Muscle layer of duodenum (tissue), 2 donors: ENCODE measurements around the gene SLC25A40.

Experiments
- H3K27ac ChIP-seq: one replicate; pipeline ENCODE4 v1.7.0; 2013; ENCODE audit warnings: mild to moderate bottlenecking, low read length
- H3K27me3 ChIP-seq: one replicate; pipeline ENCODE4 v1.7.0; 2013; ENCODE audit warnings: low read depth, mild to moderate bottlenecking, control low read depth, low read length
- H3K36me3 ChIP-seq, 2 donors: one replicate each; pipeline ENCODE4 v1.7.0; 2013; ENCODE audit warnings: low read length in 2 of 2, control low read depth in 1 of 2, mild to moderate bottlenecking in 1 of 2; ENCODE audit not compliant: insufficient read depth in 2 of 2, control insufficient read depth in 1 of 2
- H3K4me1 ChIP-seq, 2 donors: one replicate each; pipeline ENCODE4 v1.7.0; 2013; ENCODE audit warnings: low read length in 2 of 2, mild to moderate bottlenecking in 2 of 2, control low read depth in 1 of 2, moderate library complexity in 1 of 2; ENCODE audit not compliant: insufficient read depth in 2 of 2, control insufficient read depth in 1 of 2
- H3K4me3 ChIP-seq, 2 donors: one replicate each; pipeline ENCODE4 v1.7.0; 2013; ENCODE audit warnings: low read length in 2 of 2, low read depth in 1 of 2, mild to moderate bottlenecking in 1 of 2
- H3K9me3 ChIP-seq, 2 donors: one replicate each; pipeline ENCODE4 v1.7.0; 2013; ENCODE audit warnings: low read length in 2 of 2, control low read depth in 1 of 2, mild to moderate bottlenecking in 1 of 2; ENCODE audit not compliant: control insufficient read depth in 1 of 2
- donor health status: healthy.

The SLC25A40 gene

GRCh38 chr7:87818336-87818735 is 57.8 kb downstream of the SLC25A40 start:
- H3K27ac ChIP-seq: no peak overlapping the region
- H3K4me1 ChIP-seq: no peaks in the 10 kb centered on the region
- H3K9me3 ChIP-seq: no peaks in the 10 kb centered on the region
- no peaks in the 10 kb centered on the region for H3K27me3 ChIP-seq
- H3K4me3 ChIP-seq: no peak overlapping the region
- no peaks in the 10 kb centered on the region for H3K36me3 ChIP-seq

DNA sequence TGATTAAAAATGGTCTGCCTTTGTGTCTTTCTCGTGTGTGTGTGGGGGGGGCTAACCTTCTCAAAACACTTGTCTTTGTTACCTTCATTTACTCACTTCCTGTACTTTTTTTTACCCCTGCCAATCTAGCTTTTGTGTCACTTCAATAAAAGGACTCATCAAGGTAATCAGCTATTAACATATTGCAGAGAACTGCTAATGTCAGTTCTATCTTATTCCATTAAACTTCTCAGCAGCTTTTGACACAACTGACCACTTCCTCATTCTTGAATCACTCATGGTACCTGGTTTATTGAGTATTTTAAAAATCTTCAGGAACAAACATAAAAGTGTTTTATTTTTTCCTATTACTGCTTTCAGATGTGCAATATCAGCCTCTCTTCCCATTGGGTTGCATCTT is 59.8 kb downstream of the SLC25A40 start:
- Histone ChIP-seq H3K4me1 (no peaks in the 10 kb centered on the region), H3K27me3 (no peaks in the 10 kb centered on the region), H3K27ac (no peak overlapping the region), H3K36me3 (no peaks in the 10 kb centered on the region), H3K4me3 (no peak overlapping the region), H3K9me3 (no peaks in the 10 kb centered on the region)

- no peak overlapping the region for H3K4me3 ChIP-seq
- no peaks in the 10 kb centered on the region for H3K27me3 ChIP-seq
- no peaks in the 10 kb centered on the region for H3K4me1 ChIP-seq
- H3K9me3 ChIP-seq: no peaks in the 10 kb centered on the region
- H3K36me3 ChIP-seq: no peaks in the 10 kb centered on the region
- no peak overlapping the region for H3K27ac ChIP-seq
Measured at GRCh38 chr7:87810726-87811125, 65.4 kb downstream of the SLC25A40 start.

GRCh38 chr7:87810130-87810529 is 66.0 kb downstream of the SLC25A40 start:
- no peaks in the 10 kb centered on the region for H3K27me3 ChIP-seq
- H3K36me3 ChIP-seq: no peaks in the 10 kb centered on the region
- no peaks in the 10 kb centered on the region for H3K4me1 ChIP-seq
- H3K27ac ChIP-seq: no peak overlapping the region
- H3K9me3 ChIP-seq: no peaks in the 10 kb centered on the region
- no peak overlapping the region for H3K4me3 ChIP-seq

GRCh38 chr7:87806150-87806549 is 70.0 kb downstream of the SLC25A40 start:
- H3K36me3 ChIP-seq: no peaks in the 10 kb centered on the region
- no peak overlapping the region for H3K4me3 ChIP-seq
- no peak overlapping the region for H3K27ac ChIP-seq
- no peaks in the 10 kb centered on the region for H3K9me3 ChIP-seq
- no peaks in the 10 kb centered on the region for H3K27me3 ChIP-seq
- no peaks in the 10 kb centered on the region for H3K4me1 ChIP-seq

DNA sequence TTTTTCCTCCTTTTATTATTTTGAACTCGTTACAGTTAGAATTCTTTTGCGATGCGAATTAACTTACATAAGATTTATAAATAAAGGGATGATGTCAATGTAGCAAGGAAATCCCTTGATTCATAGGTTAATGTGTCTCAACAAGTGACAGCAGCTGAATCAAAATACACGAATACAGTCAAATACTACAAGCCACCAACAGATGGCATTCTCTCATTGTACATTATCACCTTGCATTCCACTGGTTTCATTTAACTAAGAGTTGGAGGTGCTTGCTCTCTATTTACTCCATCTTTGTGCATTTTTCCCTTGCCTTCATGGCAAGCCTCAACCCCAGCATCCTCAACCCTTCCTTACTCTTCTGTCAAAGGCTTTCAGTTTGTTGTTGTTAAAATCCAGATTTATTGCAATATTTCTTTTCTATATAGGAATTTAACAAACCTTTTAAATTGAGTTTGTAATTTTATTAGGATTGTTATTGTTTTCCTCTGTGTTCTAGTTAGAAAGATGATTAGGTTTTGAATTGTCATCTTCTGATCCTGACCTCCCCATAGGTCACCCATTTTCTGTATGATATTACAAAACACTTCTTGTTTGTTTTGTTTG is 78.3 kb downstream of the SLC25A40 start:
- no peak overlapping the region for H3K4me3 ChIP-seq
- no peaks in the 10 kb centered on the region for H3K27me3 ChIP-seq
- H3K4me1 ChIP-seq: no peaks in the 10 kb centered on the region

DNA sequence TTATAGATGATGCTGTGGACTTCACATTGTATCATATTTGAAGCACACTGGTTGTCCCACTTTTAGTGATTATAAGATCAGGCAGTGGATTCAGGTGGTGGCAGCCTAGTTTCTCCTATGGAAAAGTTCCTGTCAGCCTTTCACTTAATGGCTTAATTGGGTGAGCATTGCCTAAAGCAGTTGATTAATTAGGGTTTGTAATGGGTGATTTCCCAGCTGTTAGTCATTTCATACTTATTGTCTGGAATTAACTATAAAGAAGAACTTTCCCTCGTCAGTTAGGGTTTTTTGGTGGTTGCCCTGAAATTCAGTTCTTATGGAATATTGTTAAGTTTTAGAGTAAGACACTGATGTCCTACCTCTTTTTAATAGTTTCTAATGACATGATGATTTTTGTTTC is 78.8 kb downstream of the SLC25A40 start:
- no peaks in the 10 kb centered on the region for H3K4me1 ChIP-seq
- no peaks in the 10 kb centered on the region for H3K27me3 ChIP-seq
- no peak overlapping the region for H3K27ac ChIP-seq
- H3K4me3 ChIP-seq: no peak overlapping the region
- H3K36me3 ChIP-seq: no peaks in the 10 kb centered on the region
- H3K9me3 ChIP-seq: no peaks in the 10 kb centered on the region

More for the DNA sequence above, 78.3 kb downstream of the SLC25A40 start:
- Histone ChIP-seq H3K9me3 (no peaks in the 10 kb centered on the region), H3K36me3 (no peaks in the 10 kb centered on the region), H3K27ac (no peak overlapping the region)

GRCh38 chr7:87785368-87785995 is 90.7 kb downstream of the SLC25A40 start:
- Histone ChIP-seq H3K27me3 (no peaks in the 10 kb centered on the region), H3K4me1 (no peaks in the 10 kb centered on the region), H3K36me3 (no peaks in the 10 kb centered on the region)

DNA sequence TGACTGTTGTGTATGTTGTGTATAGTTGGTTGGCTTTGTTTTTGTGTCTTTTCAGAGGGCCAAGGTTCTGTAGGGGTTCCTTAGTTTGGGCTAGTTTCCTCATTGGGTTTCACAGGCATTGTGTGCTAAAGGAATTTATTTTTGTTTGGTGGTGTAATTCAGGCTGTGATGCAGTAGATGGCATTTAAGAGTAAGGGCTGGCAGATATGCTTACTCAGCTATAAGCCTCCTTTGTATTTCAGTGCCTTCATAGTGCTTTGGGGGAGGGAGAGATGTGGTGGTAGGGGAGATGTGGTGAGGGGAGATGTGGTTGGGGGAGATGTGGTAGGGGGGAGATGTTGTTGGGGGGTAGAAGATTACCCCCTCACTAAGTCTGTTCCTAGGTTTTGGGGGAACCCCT is 91.7 kb downstream of the SLC25A40 start:
- Histone ChIP-seq H3K4me1 (no peaks in the 10 kb centered on the region), H3K9me3 (no peaks in the 10 kb centered on the region), H3K27me3 (no peaks in the 10 kb centered on the region), H3K27ac (no peak overlapping the region), H3K36me3 (no peaks in the 10 kb centered on the region), H3K4me3 (no peak overlapping the region)

More at GRCh38 chr7:87785368-87785995, 90.7 kb downstream of the SLC25A40 start:
- no peak overlapping the region for H3K4me3 ChIP-seq
- no peak overlapping the region for H3K27ac ChIP-seq
- no peaks in the 10 kb centered on the region for H3K9me3 ChIP-seq
